Fibroblast of the aortic adventitia (primary cell): ENCODE results near the gene IPPK. TPM values are rescaled to one million over a fixed set of nuclear protein-coding genes. Genes with fewer than 3 reads are reported as not detected.

Experiments
- DNase-seq: peaks from one replicate; pipeline ENCODE4 v3.0.0-alpha.2; 2010; ENCODE audit warnings: low read depth
- H3K4me3 ChIP-seq: 2 replicates; pipeline ENCODE4 v1.5.1; 2011; ENCODE audit warnings: low read depth, mild to moderate bottlenecking, control low read depth, low read length, moderate library complexity
- CTCF ChIP-seq: IDR thresholded peaks from 2 replicates; pipeline ENCODE4 v1.5.1; 2011; ENCODE audit warnings: mild to moderate bottlenecking, low read length, control low read depth, inconsistent platforms; ENCODE audit not compliant: insufficient read depth
- total RNA-seq: library from RNA; depleted of rRNA; stranded (reverse); fragments of >200 nt; gene quantifications from 2 replicates; pipeline ENCODE4 v1.2.3, GENCODE V29; 2012; ENCODE audit warnings: low replicate concordance

IPPK gene
- 9.6 and 33.0 TPM in 2 replicates for total RNA-seq

GRCh38 chr9:92669890-92670708, at the start of gene IPPK:
TSS of gene IPPK (minus strand) at chr9:92670131. CDS start at chr9:92669988, 143 bp downstream.
- TF ChIP-seq CTCF = no peak
- peak within 1 kb of the TSS; percentile 98 for H3K4me3 ChIP-seq
- DNase-seq = peak; percentile 98

GRCh38 chr9:92719028-92719647, 49.2 kb upstream of the IPPK start:
- H3K4me3 ChIP-seq = no peak overlapping the region
- no peak for DNase-seq
- TF ChIP-seq CTCF = no peak

- no peak for TF ChIP-seq CTCF
- H3K4me3 ChIP-seq = no peak overlapping the region
- DNase-seq = no peak
Observed at GRCh38 chr9:92718086-92719001, 48.4 kb upstream of the IPPK start.

- no peak for DNase-seq
- H3K4me3 ChIP-seq = no peak overlapping the region
- TF ChIP-seq CTCF = no peak
Observed at GRCh38 chr9:92717201-92718085, 47.5 kb upstream of the IPPK start.

GRCh38 chr9:92716557-92716956, 46.6 kb upstream of the IPPK start:
- DNase-seq = peak; percentile 46
- TF ChIP-seq CTCF = peak; percentile 94
- H3K4me3 ChIP-seq = no peak overlapping the region
